Thoracic aorta (tissue), 2 donors: Measurements from ENCODE around the gene FNIP2. TPM values are rescaled to one million over a fixed set of nuclear protein-coding genes. Genes with fewer than 3 reads are reported as not detected.

ENCODE experiments used
- ATAC-seq: fragments of 150-250 bp; one replicate; pipeline ENCODE4 v1.8.0; 2017; ENCODE audit warnings: low read depth; ENCODE audit not compliant: insufficient number of reproducible peaks, low FRiP score
- DNase-seq: peaks from one replicate; pipeline ENCODE4 v3.0.0-alpha.2; 2020; ENCODE audit warnings: low spot score
- H3K27ac ChIP-seq, 2 donors: fragments of 200-600 bp; sonication (generic); 1 replicate in 1 of 2; 2 replicates in 1 of 2; pipeline ENCODE4 v1.5.1; 2016; ENCODE audit warnings: mild to moderate bottlenecking in 2 of 2, moderate library complexity in 2 of 2
- H3K27me3 ChIP-seq: fragments of 200-600 bp; sonication (generic); replicated peaks from 2 replicates; pipeline ENCODE4 v1.6.0; 2016; ENCODE audit warnings: mild to moderate bottlenecking; ENCODE audit not compliant: insufficient read depth
- H3K36me3 ChIP-seq: fragments of 200-600 bp; sonication (generic); one replicate; pipeline ENCODE4 v1.5.1; 2016
- H3K4me1 ChIP-seq, 2 donors: fragments of 200-600 bp; sonication (generic); 1 replicate in 1 of 2; 2 replicates in 1 of 2; pipeline versions ENCODE4 v1.5.1 to v1.6.0; 2016; ENCODE audit warnings: low read depth in 2 of 2, mild to moderate bottlenecking in 1 of 2; ENCODE audit not compliant: control insufficient read depth in 1 of 2
- H3K4me3 ChIP-seq: fragments of 200-600 bp; sonication (generic); 2 replicates; pipeline ENCODE4 v1.5.1; 2016; ENCODE audit warnings: mild to moderate bottlenecking
- H3K9me3 ChIP-seq: fragments of 200-600 bp; sonication (generic); 2 replicates; pipeline ENCODE4 v1.5.1; 2016
- CTCF ChIP-seq: fragments of 200-600 bp; sonication (generic); IDR thresholded peaks from one replicate; pipeline ENCODE4 v1.5.1; 2019; ENCODE audit warnings: antibody characterized with exemption
- total RNA-seq, 2 donors: library from RNA; depleted of rRNA; stranded (reverse); fragments of >200 nt; gene quantifications; one replicate each; pipeline versions ENCODE4 v1.1.0 to v1.2.3, GENCODE V29; 2016

Gene FNIP2
- total RNA-seq, 2 donors from 2014 or later: 47.9 to 121 TPM

GRCh38 chr4:158812543-158812942 lies 43.7 kb downstream of the FNIP2 start:
- H3K9me3 ChIP-seq: no peaks in the 10 kb centered on the region
- no peak for TF ChIP-seq CTCF
- H3K27me3 ChIP-seq: no peaks in the 10 kb centered on the region
- H3K4me1 ChIP-seq: peaks cover 37 to 83% of the 10 kb centered on the region in 2 donors
- peak overlapping the region; percentile 85 to 89 for H3K27ac ChIP-seq
- no peaks in the 10 kb centered on the region for H3K36me3 ChIP-seq
- H3K4me3 ChIP-seq: no peak overlapping the region
- no peak for ATAC-seq
- no peak for DNase-seq

- peak overlapping the region; percentile 85 to 89 for H3K27ac ChIP-seq
- ATAC-seq (no peak), DNase-seq (no peak)
- TF ChIP-seq CTCF: no peak
- no peaks in the 10 kb centered on the region for H3K36me3 ChIP-seq
- no peaks in the 10 kb centered on the region for H3K9me3 ChIP-seq
- H3K4me3 ChIP-seq: no peak overlapping the region
- no peaks in the 10 kb centered on the region for H3K27me3 ChIP-seq
- peaks cover 37 to 83% of the 10 kb centered on the region in 2 donors for H3K4me1 ChIP-seq
These were observed 44.3 kb downstream of the FNIP2 start for GRCh38 chr4:158813113-158813512.

GRCh38 chr4:158814207-158814606 lies 45.4 kb downstream of the FNIP2 start:
- Histone ChIP-seq H3K27ac (peak overlapping the region; percentile 9 to 19), H3K4me1 (peaks cover 35 to 82% of the 10 kb centered on the region in 2 donors), H3K36me3 (no peaks in the 10 kb centered on the region), H3K9me3 (no peaks in the 10 kb centered on the region), H3K4me3 (no peak overlapping the region), H3K27me3 (no peaks in the 10 kb centered on the region)
- ATAC-seq: no peak
- no peak for TF ChIP-seq CTCF
- no peak for DNase-seq

GRCh38 chr4:158814636-158815330 lies 46.0 kb downstream of the FNIP2 start:
- no peaks in the 10 kb centered on the region for H3K27me3 ChIP-seq
- no peak for TF ChIP-seq CTCF
- peak overlapping the region in 1 of 2 donors; percentile 19 for H3K27ac ChIP-seq
- no peak overlapping the region for H3K4me3 ChIP-seq
- H3K4me1 ChIP-seq: peaks cover 34 to 83% of the 10 kb centered on the region in 2 donors
- no peaks in the 10 kb centered on the region for H3K9me3 ChIP-seq
- H3K36me3 ChIP-seq: no peaks in the 10 kb centered on the region
- DNase-seq (no peak), ATAC-seq (no peak)

GRCh38 chr4:158816955-158817354 lies 48.1 kb downstream of the FNIP2 start:
- H3K36me3 ChIP-seq: no peaks in the 10 kb centered on the region
- H3K4me1 ChIP-seq: peaks cover 47 to 86% of the 10 kb centered on the region in 2 donors
- TF ChIP-seq CTCF: no peak
- no peaks in the 10 kb centered on the region for H3K27me3 ChIP-seq
- ATAC-seq: no peak
- DNase-seq: no peak
- no peak overlapping the region for H3K4me3 ChIP-seq
- no peak overlapping the region for H3K27ac ChIP-seq
- H3K9me3 ChIP-seq: no peaks in the 10 kb centered on the region
